LNCAP (cell line): ENCODE measurements around the gene PRKD1.

ENCODE experiments used
- TF ChIP-seq, protein P1 (sequence below): fragments of 450-650 bp; IDR thresholded peaks from 2 replicates; pipeline ENCODE4 v1.5.1; 2017; ENCODE audit warnings: mild to moderate bottlenecking

The PRKD1 gene

DNA sequence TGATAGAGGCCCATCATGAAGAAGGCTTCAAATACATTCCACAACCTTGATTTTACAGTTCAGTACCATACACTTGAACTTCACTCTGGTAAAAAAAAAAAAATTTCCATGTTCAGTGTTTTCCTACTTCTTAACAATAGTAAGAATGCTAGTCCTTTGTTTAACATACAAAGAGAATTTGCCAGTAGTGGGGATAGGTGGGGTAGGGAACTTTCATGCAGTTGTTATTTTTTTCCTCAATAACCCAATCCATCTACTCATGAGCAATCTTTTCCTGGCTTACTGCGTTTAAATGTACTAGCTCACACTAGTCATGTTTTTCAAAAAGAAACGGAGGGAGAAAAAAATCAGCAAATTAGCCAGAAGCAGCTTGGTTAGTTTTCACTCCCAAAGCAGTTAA lies 206.1 kb downstream of the PRKD1 start:
- TF ChIP-seq, protein P1, sequence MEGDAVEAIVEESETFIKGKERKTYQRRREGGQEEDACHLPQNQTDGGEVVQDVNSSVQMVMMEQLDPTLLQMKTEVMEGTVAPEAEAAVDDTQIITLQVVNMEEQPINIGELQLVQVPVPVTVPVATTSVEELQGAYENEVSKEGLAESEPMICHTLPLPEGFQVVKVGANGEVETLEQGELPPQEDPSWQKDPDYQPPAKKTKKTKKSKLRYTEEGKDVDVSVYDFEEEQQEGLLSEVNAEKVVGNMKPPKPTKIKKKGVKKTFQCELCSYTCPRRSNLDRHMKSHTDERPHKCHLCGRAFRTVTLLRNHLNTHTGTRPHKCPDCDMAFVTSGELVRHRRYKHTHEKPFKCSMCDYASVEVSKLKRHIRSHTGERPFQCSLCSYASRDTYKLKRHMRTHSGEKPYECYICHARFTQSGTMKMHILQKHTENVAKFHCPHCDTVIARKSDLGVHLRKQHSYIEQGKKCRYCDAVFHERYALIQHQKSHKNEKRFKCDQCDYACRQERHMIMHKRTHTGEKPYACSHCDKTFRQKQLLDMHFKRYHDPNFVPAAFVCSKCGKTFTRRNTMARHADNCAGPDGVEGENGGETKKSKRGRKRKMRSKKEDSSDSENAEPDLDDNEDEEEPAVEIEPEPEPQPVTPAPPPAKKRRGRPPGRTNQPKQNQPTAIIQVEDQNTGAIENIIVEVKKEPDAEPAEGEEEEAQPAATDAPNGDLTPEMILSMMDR = no peak

DNA sequence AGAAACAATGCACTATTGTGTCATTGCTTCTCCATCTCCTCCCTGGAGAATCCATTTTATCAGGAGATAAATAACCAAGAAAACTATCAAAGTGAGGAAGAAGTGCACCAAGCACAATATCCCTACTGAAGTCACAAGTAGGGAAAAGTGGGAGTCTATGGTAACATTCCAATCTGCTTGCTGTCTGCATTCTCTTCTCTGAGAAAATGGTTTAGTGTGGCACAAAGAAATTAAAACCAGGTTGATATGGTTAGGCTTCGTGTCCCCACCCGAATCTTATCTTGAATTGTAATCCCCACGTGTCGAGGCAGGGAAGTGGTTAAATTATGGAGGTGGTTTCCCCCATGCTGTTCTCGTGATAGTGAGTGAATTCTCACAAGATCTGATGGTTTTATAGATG lies 209.7 kb downstream of the PRKD1 start:
- TF ChIP-seq, protein P1 = no peak

DNA sequence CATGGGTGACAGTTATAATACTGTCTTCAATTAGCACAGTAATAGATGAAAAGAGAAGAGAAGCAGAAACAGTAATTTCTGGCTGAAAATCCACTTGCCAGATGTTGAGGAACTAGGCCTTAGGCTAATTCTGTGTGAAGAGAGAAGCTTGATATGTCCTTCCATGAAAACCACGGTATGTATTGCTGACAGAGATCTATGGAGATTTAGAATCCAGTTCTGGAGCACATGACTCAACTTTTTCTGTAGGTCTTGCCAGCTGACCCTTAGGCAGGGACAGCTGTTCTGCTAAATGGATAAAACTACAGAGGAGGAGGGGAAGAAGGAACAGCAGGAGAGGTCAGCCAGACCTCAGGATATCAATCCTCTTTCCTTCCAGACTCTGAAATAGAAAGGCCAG lies 211.5 kb downstream of the PRKD1 start:
- TF ChIP-seq, protein P1 = no peak

DNA sequence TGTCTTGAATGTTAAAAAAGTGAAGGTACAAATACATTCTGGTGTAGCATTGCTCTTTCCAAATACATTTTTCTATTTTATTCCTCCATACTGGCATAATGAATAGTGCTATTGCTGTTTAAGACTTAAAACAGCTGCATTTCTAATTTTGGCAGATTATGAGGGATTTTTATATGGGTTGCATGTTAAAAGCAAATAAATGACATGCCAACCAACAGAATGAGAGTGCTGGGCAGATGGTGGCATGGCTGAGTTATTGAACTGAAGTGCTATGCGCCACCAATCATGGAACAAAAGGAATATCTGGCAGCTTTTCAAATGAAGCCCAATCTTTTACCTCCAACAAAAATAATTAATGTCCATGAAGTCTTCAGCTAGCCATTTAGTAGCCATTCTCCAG lies 215.0 kb downstream of the PRKD1 start:
- TF ChIP-seq, protein P1 = no peak

DNA sequence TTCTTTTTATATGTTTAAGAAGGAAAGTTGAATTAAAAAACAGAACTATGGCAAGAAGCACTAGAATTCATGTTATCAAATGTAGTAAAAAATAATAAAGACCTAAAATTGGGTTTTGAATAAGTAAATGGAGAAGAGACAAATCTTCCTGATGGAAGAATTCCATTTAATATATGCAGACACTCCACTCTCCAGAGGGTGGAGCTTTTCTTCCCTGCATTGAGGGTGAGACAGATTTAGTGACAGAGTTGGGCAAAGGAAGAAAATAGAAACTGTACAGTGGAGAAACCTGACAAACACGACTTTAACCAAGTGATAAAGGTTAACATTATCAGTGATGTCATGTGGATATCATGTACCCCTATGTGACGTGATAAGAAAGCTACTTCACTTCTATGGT lies 217.6 kb downstream of the PRKD1 start:
- TF ChIP-seq, protein P1 = no peak

DNA sequence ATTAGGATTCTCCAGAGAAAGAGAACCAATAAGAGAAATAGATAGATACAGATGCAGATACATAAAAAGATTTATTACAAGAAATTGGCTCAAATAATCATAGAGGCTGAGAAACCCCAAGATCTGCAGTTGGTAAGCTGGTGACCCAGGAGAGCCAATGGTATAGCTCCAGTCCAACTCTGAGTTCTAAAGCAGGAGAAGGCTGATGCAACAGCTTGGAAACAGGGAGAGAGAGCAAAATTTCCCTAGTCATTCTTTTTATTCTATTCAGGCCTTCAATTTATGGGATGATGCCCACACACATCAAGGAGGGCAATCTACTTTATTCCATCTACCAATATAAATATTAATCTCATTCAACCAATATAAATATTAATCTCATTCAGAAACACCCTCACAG lies 218.2 kb downstream of the PRKD1 start:
- TF ChIP-seq, protein P1 = no peak

DNA sequence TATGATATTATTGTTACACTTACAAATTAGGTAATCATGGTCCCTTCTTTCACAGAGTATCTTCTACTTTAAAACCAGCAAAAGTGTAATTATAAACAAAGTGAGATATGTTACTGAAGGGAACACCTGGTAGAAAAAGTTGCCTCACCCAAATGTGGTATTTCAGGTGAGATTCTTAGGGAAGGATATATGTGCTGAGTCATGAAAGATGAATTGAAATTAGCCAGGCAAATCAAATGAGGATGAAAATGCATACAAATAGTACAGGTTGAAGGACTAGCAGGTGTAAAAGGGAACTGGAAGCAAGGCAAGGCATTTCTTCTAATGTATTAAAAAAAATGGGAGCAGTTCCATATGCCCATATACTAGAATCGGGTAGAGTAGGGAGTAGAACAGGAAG lies 220.9 kb downstream of the PRKD1 start:
- TF ChIP-seq, protein P1 = no peak

DNA sequence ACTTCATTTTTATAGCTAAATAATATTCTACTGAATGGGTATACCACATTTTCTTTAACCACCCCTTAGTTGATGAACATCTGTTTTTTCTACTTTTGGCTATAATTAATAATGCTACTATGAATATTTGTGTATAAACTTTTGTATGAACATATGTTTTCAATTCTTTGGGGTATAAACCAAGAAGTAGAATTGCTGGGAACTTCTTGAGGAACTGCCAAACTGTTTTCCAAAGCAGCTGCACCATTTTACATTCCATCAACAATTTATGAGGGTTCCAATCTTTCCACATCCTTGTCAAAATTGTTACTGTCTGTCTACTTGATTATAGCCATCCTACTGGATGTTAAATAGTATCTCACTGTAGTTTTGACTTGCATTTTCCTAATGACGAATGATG lies 221.8 kb downstream of the PRKD1 start:
- TF ChIP-seq, protein P1 = no peak
